Measurements from ENCODE around the gene DICER1.

DNA sequence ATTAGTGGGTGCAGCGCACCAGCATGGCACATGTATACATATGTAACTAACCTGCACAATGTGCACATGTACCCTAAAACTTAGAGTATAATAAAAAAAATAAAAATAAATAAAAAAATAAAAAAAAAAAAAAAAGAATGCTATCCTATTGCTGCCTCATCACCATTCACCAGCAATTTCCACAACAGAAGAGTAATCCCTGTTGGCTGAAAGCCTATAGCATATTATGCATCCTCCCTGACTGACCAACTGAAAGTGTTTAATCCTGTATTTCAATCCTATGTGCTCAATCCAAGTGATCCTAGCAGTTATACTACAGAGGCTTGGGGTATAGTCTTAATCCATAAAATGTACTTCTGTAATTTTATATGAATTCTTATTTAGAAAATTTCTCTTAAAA lies 18.5 kb downstream of the DICER1 start:
- TF ChIP-seq, protein P1, sequence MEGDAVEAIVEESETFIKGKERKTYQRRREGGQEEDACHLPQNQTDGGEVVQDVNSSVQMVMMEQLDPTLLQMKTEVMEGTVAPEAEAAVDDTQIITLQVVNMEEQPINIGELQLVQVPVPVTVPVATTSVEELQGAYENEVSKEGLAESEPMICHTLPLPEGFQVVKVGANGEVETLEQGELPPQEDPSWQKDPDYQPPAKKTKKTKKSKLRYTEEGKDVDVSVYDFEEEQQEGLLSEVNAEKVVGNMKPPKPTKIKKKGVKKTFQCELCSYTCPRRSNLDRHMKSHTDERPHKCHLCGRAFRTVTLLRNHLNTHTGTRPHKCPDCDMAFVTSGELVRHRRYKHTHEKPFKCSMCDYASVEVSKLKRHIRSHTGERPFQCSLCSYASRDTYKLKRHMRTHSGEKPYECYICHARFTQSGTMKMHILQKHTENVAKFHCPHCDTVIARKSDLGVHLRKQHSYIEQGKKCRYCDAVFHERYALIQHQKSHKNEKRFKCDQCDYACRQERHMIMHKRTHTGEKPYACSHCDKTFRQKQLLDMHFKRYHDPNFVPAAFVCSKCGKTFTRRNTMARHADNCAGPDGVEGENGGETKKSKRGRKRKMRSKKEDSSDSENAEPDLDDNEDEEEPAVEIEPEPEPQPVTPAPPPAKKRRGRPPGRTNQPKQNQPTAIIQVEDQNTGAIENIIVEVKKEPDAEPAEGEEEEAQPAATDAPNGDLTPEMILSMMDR (IDR thresholded peaks at IDR 0.05): no peak
- no peak for TF ChIP-seq POLR2A (IDR thresholded peaks at IDR 0.05)
